IPS-18a (cell line): ENCODE results near the gene SERINC2.
"Not testable (repeated sequence)": the region's sequence is repeated elsewhere in the genome, so short reads cannot be mapped to it uniquely, and the experiment has no call there.

ENCODE experiments used
- H3K27ac ChIP-seq: one replicate; pipeline ENCODE4 v1.5.1; 2013; ENCODE audit warnings: low read length
- H3K27me3 ChIP-seq: one replicate; pipeline ENCODE4 v1.6.1; 2013; ENCODE audit warnings: mild to moderate bottlenecking, low read length; ENCODE audit not compliant: control insufficient read depth, insufficient read depth
- H3K36me3 ChIP-seq: one replicate; pipeline ENCODE4 v1.6.1; 2013; ENCODE audit warnings: low read depth, low read length; ENCODE audit not compliant: control insufficient read depth
- H3K4me1 ChIP-seq: one replicate; pipeline ENCODE4 v1.6.1; 2013; ENCODE audit warnings: low read depth, low read length; ENCODE audit not compliant: control insufficient read depth
- H3K4me3 ChIP-seq: one replicate; pipeline ENCODE4 v1.5.1; 2013; ENCODE audit warnings: low read length
- H3K9ac ChIP-seq: one replicate; pipeline ENCODE4 v1.6.1; 2013; ENCODE audit warnings: mild to moderate bottlenecking, low read length, moderate library complexity
- H3K9me3 ChIP-seq: one replicate; pipeline ENCODE4 v1.6.1; 2013; ENCODE audit warnings: low read depth, low read length; ENCODE audit not compliant: control insufficient read depth

Gene SERINC2

GRCh38 chr1:31429583-31429982 lies 16.6 kb downstream of the SERINC2 start:
- Histone ChIP-seq H3K4me3 (no peak overlapping the region), H3K4me1 (peaks cover 9% of the 10 kb centered on the region), H3K9ac (no peak overlapping the region), H3K36me3 (no peaks in the 10 kb centered on the region), H3K9me3 (no peaks in the 10 kb centered on the region), H3K27ac (no peak overlapping the region), H3K27me3 (no peaks in the 10 kb centered on the region)

DNA sequence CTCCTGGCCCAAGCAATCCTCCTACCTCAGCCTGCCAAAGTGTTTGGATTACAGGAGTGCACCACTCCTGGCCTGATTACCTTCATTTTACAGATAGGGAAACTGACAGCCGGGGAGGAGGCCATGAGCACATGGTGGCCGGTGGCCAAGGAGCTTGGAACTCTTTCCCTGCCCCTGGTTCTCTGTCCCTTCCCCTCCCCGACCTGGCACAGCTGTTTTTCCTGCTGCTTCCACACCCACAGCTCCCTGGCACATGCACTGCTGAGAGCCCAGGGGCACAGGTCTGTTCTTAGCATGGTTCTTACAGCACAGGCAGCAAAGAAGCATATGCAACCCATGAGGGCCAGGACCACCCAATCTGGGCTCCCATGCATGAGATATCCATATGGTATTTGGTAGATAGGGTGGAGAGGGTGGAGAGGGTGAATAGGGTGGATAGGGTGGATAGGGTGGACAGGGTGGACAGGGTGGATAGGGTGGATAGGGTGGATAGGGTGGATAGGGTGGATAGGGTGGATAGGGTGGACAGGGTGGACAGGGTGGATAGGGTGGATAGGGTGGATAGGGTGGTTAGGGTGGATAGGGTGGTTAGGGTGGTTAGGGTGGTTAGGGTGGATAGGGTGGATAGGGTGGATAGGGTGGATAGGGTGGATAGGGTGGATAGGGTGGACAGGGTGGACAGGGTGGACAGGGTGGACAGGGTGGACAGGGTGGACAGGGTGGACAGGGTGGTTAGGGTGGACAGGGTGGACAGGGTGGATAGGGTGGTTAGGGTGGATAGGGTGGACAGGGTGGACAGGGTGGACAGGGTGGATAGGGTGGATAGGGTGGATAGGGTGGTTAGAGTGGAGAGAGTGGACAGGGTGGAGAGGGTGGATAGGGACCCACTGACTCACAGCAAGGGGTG lies 18.6 kb downstream of the SERINC2 start:
- H3K27ac ChIP-seq, H3K4me1 ChIP-seq, H3K9me3 ChIP-seq, H3K4me3 ChIP-seq, H3K9ac ChIP-seq, H3K27me3 ChIP-seq, H3K36me3 ChIP-seq: not testable (repeated sequence)

DNA sequence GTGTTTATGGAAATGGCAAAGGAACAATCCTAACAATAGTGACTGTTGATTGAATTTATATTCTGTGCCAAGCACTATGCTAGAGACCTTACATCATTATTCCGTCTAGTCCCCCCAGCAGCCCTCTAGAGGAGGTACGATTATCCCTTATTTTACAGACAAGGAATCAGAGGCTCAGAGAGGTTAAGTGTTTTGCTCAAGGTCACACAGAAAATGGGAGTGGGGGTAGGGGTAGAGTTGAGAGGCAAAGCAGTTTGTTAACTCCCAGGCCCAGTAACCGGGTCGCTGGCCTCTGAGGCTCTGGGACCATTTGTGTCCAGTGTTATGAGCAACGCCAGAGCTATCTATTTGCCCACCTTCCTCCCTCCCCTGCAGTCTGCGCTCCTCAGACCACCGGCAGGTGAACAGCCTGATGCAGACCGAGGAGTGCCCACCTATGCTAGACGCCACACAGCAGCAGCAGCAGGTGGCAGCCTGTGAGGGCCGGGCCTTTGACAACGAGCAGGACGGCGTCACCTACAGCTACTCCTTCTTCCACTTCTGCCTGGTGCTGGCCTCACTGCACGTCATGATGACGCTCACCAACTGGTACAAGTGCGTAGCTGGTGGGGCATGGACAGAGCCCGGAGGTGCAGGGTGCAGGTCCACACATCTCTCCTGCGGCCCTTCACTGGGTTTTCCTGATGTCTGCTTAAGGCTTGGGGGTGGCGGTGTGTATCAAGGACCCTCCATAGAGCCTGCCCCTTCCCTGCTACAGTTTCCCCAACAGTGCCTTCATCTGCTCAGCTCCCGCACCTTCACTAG lies 19.8 kb downstream of the SERINC2 start:
- Histone ChIP-seq H3K36me3 (no peaks in the 10 kb centered on the region), H3K9ac (no peak overlapping the region), H3K27me3 (no peaks in the 10 kb centered on the region), H3K4me3 (no peak overlapping the region), H3K9me3 (no peaks in the 10 kb centered on the region), H3K27ac (no peak overlapping the region), H3K4me1 (peaks cover 9% of the 10 kb centered on the region)

GRCh38 chr1:31433396-31433930 lies 20.4 kb downstream of the SERINC2 start:
- H3K9ac ChIP-seq, result no peak overlapping the region
- H3K27me3 ChIP-seq, result no peaks in the 10 kb centered on the region
- H3K9me3 ChIP-seq, result no peaks in the 10 kb centered on the region
- H3K4me1 ChIP-seq, result peaks cover 9% of the 10 kb centered on the region
- no peak overlapping the region for H3K4me3 ChIP-seq
- no peaks in the 10 kb centered on the region for H3K36me3 ChIP-seq
- no peak overlapping the region for H3K27ac ChIP-seq

- no peaks in the 10 kb centered on the region for H3K36me3 ChIP-seq
- H3K9ac ChIP-seq, result no peak overlapping the region
- no peaks in the 10 kb centered on the region for H3K27me3 ChIP-seq
- H3K9me3 ChIP-seq, result no peaks in the 10 kb centered on the region
- H3K27ac ChIP-seq, result no peak overlapping the region
- peaks cover 9% of the 10 kb centered on the region for H3K4me1 ChIP-seq
- no peak overlapping the region for H3K4me3 ChIP-seq
Measured at GRCh38 chr1:31434101-31434871, 21.3 kb downstream of the SERINC2 start.

GRCh38 chr1:31434979-31435378 lies 22.0 kb downstream of the SERINC2 start:
- Histone ChIP-seq H3K9me3 (no peaks in the 10 kb centered on the region), H3K4me3 (no peak overlapping the region), H3K4me1 (peaks cover 9% of the 10 kb centered on the region), H3K27me3 (no peaks in the 10 kb centered on the region), H3K9ac (no peak overlapping the region), H3K36me3 (no peaks in the 10 kb centered on the region), H3K27ac (no peak overlapping the region)

- H3K9ac ChIP-seq, result no peak overlapping the region
- no peaks in the 10 kb centered on the region for H3K9me3 ChIP-seq
- H3K36me3 ChIP-seq, result no peaks in the 10 kb centered on the region
- H3K4me1 ChIP-seq, result peaks cover 9% of the 10 kb centered on the region
- H3K27me3 ChIP-seq, result no peaks in the 10 kb centered on the region
- H3K4me3 ChIP-seq, result no peak overlapping the region
- no peak overlapping the region for H3K27ac ChIP-seq
Measured at GRCh38 chr1:31435471-31436409, 22.7 kb downstream of the SERINC2 start.

GRCh38 chr1:31436596-31437432 lies 23.8 kb downstream of the SERINC2 start:
- Histone ChIP-seq H3K9me3 (no peaks in the 10 kb centered on the region), H3K9ac (no peak overlapping the region), H3K4me3 (no peak overlapping the region), H3K27me3 (no peaks in the 10 kb centered on the region), H3K36me3 (no peaks in the 10 kb centered on the region), H3K27ac (no peak overlapping the region), H3K4me1 (peaks cover 9% of the 10 kb centered on the region)

DNA sequence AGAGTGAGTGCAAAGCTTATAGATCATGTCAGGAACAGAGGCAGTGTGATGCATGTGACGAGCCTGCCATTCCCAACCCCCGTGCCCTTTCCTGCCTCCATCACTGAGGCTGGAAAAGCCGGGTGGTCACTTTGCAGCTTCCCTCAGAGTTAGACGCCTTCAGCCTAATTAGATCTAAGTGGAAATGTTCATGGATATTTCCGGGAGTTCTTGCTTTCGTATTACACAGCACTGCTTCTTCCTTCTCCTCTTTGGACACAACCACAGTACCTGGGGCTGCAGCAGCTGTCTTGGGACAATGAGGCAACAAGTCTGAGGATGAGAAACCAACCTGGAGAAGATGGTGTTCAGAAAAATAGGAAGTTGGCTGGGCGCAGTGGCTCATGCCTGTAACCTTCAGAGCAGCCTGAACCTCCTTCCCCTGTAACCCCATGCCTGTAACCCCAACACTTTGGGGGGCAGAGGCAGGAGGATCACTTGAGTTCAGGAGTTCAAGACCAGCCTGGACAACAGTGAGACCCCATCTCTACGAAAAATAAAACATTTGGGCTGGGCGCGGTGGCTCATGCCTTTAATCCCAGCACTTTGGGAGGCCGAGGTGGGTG lies 24.5 kb downstream of the SERINC2 start:
- H3K9ac ChIP-seq, result no peak overlapping the region
- H3K36me3 ChIP-seq, result no peaks in the 10 kb centered on the region
- no peaks in the 10 kb centered on the region for H3K9me3 ChIP-seq
- no peak overlapping the region for H3K4me3 ChIP-seq
- H3K27me3 ChIP-seq, result no peaks in the 10 kb centered on the region
- no peak overlapping the region for H3K27ac ChIP-seq
- peaks cover 9% of the 10 kb centered on the region for H3K4me1 ChIP-seq

- no peak overlapping the region for H3K9ac ChIP-seq
- no peak overlapping the region for H3K27ac ChIP-seq
- no peaks in the 10 kb centered on the region for H3K36me3 ChIP-seq
- no peaks in the 10 kb centered on the region for H3K27me3 ChIP-seq
- H3K4me1 ChIP-seq, result peaks cover 3% of the 10 kb centered on the region
- no peak overlapping the region for H3K4me3 ChIP-seq
- no peaks in the 10 kb centered on the region for H3K9me3 ChIP-seq
Measured at GRCh38 chr1:31439276-31439675, 26.3 kb downstream of the SERINC2 start.
